ENCODE data around the gene MRPS12.
A peak's percentile ranks its signal among the peaks of the same experiment; 100 is the strongest.
"Not testable (repeated sequence)": the region's sequence is repeated elsewhere in the genome, so short reads cannot be mapped to it uniquely, and the experiment has no call there.

Gene MRPS12

GRCh38 chr19:38930776-38931520, at the start of gene MRPS12:
Gene MRPS12, plus strand, starts transcription at chr19:38930944. Its CDS starts 351 bp downstream, at chr19:38931295.
- H3K9me3 Mint-ChIP-seq, result no peaks in the 10 kb centered on the region
- H3K4me1 Mint-ChIP-seq, result peaks cover 31% of the 10 kb centered on the region
- peaks cover 17% of the 10 kb centered on the region for H3K36me3 Mint-ChIP-seq
- peak within 1 kb of the TSS; percentile 99 for H3K4me3 Mint-ChIP-seq
- peak within 1 kb of the TSS; percentile 95 for H3K27ac Mint-ChIP-seq
- H3K27me3 Mint-ChIP-seq, result no peaks in the 10 kb centered on the region

- H3K27ac Mint-ChIP-seq, result no peak overlapping the region
Measured at GRCh38 chr19:38883286-38883685, 47.5 kb upstream of the MRPS12 start.

GRCh38 chr19:38884691-38885090, 46.1 kb upstream of the MRPS12 start:
- H3K27me3 Mint-ChIP-seq, H3K27ac Mint-ChIP-seq, H3K9me3 Mint-ChIP-seq, H3K36me3 Mint-ChIP-seq, H3K4me3 Mint-ChIP-seq, H3K4me1 Mint-ChIP-seq: not testable (repeated sequence)

More at GRCh38 chr19:38883286-38883685, 47.5 kb upstream of the MRPS12 start:
- Mint-ChIP-seq H3K36me3 (peaks cover 4% of the 10 kb centered on the region), H3K9me3 (no peaks in the 10 kb centered on the region), H3K4me1 (peaks cover 13% of the 10 kb centered on the region), H3K27me3 (no peaks in the 10 kb centered on the region), H3K4me3 (no peak overlapping the region)

- Mint-ChIP-seq H3K36me3 (peaks cover 4% of the 10 kb centered on the region), H3K4me3 (no peak overlapping the region), H3K9me3 (no peaks in the 10 kb centered on the region), H3K27ac (no peak overlapping the region), H3K27me3 (no peaks in the 10 kb centered on the region), H3K4me1 (peaks cover 4% of the 10 kb centered on the region)
Measured at GRCh38 chr19:38888876-38889275, 41.9 kb upstream of the MRPS12 start.

- Mint-ChIP-seq H3K27me3 (no peaks in the 10 kb centered on the region), H3K36me3 (peaks cover 4% of the 10 kb centered on the region), H3K27ac (no peak overlapping the region), H3K4me1 (peaks cover 4% of the 10 kb centered on the region), H3K4me3 (no peak overlapping the region), H3K9me3 (no peaks in the 10 kb centered on the region)
Measured at GRCh38 chr19:38889803-38890202, 40.9 kb upstream of the MRPS12 start.

GRCh38 chr19:38890686-38891085, 40.1 kb upstream of the MRPS12 start:
- Mint-ChIP-seq H3K4me3 (no peak overlapping the region), H3K27ac (no peak overlapping the region), H3K4me1 (peaks cover 4% of the 10 kb centered on the region), H3K36me3 (peaks cover 4% of the 10 kb centered on the region), H3K9me3 (no peaks in the 10 kb centered on the region), H3K27me3 (no peaks in the 10 kb centered on the region)

GRCh38 chr19:38891771-38892170, 39.0 kb upstream of the MRPS12 start:
- Mint-ChIP-seq H3K4me1 (peaks cover 4% of the 10 kb centered on the region), H3K27me3 (no peaks in the 10 kb centered on the region), H3K27ac (no peak overlapping the region)

GRCh38 chr19:38892841-38893240, 37.9 kb upstream of the MRPS12 start:
- Mint-ChIP-seq H3K9me3 (no peaks in the 10 kb centered on the region), H3K4me1 (peaks cover 6% of the 10 kb centered on the region), H3K27ac (no peak overlapping the region), H3K36me3 (peaks cover 4% of the 10 kb centered on the region), H3K4me3 (no peak overlapping the region), H3K27me3 (no peaks in the 10 kb centered on the region)

More at GRCh38 chr19:38891771-38892170, 39.0 kb upstream of the MRPS12 start:
- Mint-ChIP-seq H3K4me3 (no peak overlapping the region), H3K9me3 (no peaks in the 10 kb centered on the region), H3K36me3 (peaks cover 4% of the 10 kb centered on the region)

GRCh38 chr19:38893341-38893771, 37.4 kb upstream of the MRPS12 start:
- Mint-ChIP-seq H3K27ac (no peak overlapping the region), H3K36me3 (peaks cover 4% of the 10 kb centered on the region), H3K27me3 (no peaks in the 10 kb centered on the region), H3K4me3 (no peak overlapping the region), H3K9me3 (no peaks in the 10 kb centered on the region), H3K4me1 (peaks cover 11% of the 10 kb centered on the region)

- H3K27ac Mint-ChIP-seq, result no peak overlapping the region
- H3K36me3 Mint-ChIP-seq, result peaks cover 2% of the 10 kb centered on the region
- peaks cover 18% of the 10 kb centered on the region for H3K4me1 Mint-ChIP-seq
- no peak overlapping the region for H3K4me3 Mint-ChIP-seq
- H3K27me3 Mint-ChIP-seq, result no peaks in the 10 kb centered on the region
- H3K9me3 Mint-ChIP-seq, result no peaks in the 10 kb centered on the region
Measured at GRCh38 chr19:38894968-38895367, 35.8 kb upstream of the MRPS12 start.

- H3K4me3 Mint-ChIP-seq, result peak overlapping the region; percentile 99
- H3K4me1 Mint-ChIP-seq, result peaks cover 40% of the 10 kb centered on the region
- no peaks in the 10 kb centered on the region for H3K9me3 Mint-ChIP-seq
- no peaks in the 10 kb centered on the region for H3K27me3 Mint-ChIP-seq
- H3K36me3 Mint-ChIP-seq, result peaks cover 6% of the 10 kb centered on the region
- peak overlapping the region; percentile 90 for H3K27ac Mint-ChIP-seq
Measured at GRCh38 chr19:38898788-38899446, 31.8 kb upstream of the MRPS12 start.

- Mint-ChIP-seq H3K36me3 (peaks cover 10% of the 10 kb centered on the region), H3K4me1 (peaks cover 47% of the 10 kb centered on the region), H3K9me3 (no peaks in the 10 kb centered on the region), H3K27me3 (no peaks in the 10 kb centered on the region), H3K4me3 (peak within 1 kb of the TSS; percentile 99), H3K27ac (peak within 1 kb of the TSS; percentile 97)
Measured at GRCh38 chr19:38899447-38900201, 31.1 kb upstream of the MRPS12 start, which contains the start of the genes NFKBIB and SIRT2. Gene NFKBIB, plus strand, starts transcription at chr19:38899969. Its CDS starts 64 bp downstream, at chr19:38900033. Gene SIRT2, minus strand, starts transcription at chr19:38899618. Its CDS starts 97 bp downstream, at chr19:38899521.

GRCh38 chr19:38900202-38900629, 30.5 kb upstream of the MRPS12 start:
- Mint-ChIP-seq H3K27me3 (no peaks in the 10 kb centered on the region), H3K4me1 (peaks cover 48% of the 10 kb centered on the region), H3K36me3 (peaks cover 10% of the 10 kb centered on the region), H3K27ac (peak overlapping the region; percentile 97), H3K4me3 (peak overlapping the region; percentile 99), H3K9me3 (no peaks in the 10 kb centered on the region)

- peaks cover 12% of the 10 kb centered on the region for H3K36me3 Mint-ChIP-seq
- no peaks in the 10 kb centered on the region for H3K9me3 Mint-ChIP-seq
- no peaks in the 10 kb centered on the region for H3K27me3 Mint-ChIP-seq
- H3K4me1 Mint-ChIP-seq, result peaks cover 48% of the 10 kb centered on the region
- peak overlapping the region; percentile 99 for H3K4me3 Mint-ChIP-seq
- H3K27ac Mint-ChIP-seq, result peak overlapping the region; percentile 92
Measured at GRCh38 chr19:38900743-38901190, 30.0 kb upstream of the MRPS12 start.

- Mint-ChIP-seq H3K36me3 (peaks cover 12% of the 10 kb centered on the region), H3K27ac (no peak overlapping the region), H3K4me1 (peaks cover 48% of the 10 kb centered on the region)
Measured at GRCh38 chr19:38901683-38902082, 29.1 kb upstream of the MRPS12 start.

More at GRCh38 chr19:38901683-38902082, 29.1 kb upstream of the MRPS12 start:
- Mint-ChIP-seq H3K27me3 (no peaks in the 10 kb centered on the region), H3K9me3 (no peaks in the 10 kb centered on the region), H3K4me3 (peak overlapping the region; percentile 75)

All from activated naive CD4-positive, alpha-beta T cell treated with anti-CD3 and anti-CD28 coated beads, Interleukin-2, amount 50 U/mL, for 24 hours (primary cell).